ENCODE data around the gene SLIT1. TPM values are rescaled to one million over a fixed set of nuclear protein-coding genes. Genes with fewer than 3 reads are reported as not detected.

SLIT1 gene
- total and polyA plus RNA-seq, 2 of the 8 experiments (the other 6 are each of a cell fraction or from before 2014, with no cell fraction given), result 0.70 to 0.88 TPM

GRCh38 chr10:97149079-97149531 is 36.7 kb downstream of the SLIT1 start:
- WGBS, 2 experiments (ENCODE audit: extremely low coverage in 1 of 2, insufficient coverage in 1 of 2, insufficient read length in 1 of 2, insufficient replicate concordance in 2 of 2, low coverage in 1 of 2, low lambda C conversion rate in 2 of 2, missing lambda C conversion rate in 1 of 2), result 91% methylated on average over 14 of the region's 16 CpGs; no CpG with 5 or more reads in 1 of the 2 experiments
- FAIRE-seq (no peak), DNase-seq (ENCODE audit: low read depth in 1 of 2, low spot score in 2 of 2) (no peak)
- no peak overlapping the region for H4K8ac ChIP-seq (ENCODE audit: extremely low read depth, insufficient read depth, low read length)
- H3K36me3 ChIP-seq (ENCODE audit: control insufficient read depth in 2 of 4, insufficient read depth in 4 of 4, low read length in 3 of 4), result no peaks in the 10 kb centered on the region
- H2BK5ac ChIP-seq (ENCODE audit: low read depth, low read length), result no peak overlapping the region
- no peak overlapping the region for H3K4me3 ChIP-seq (ENCODE audit: extremely low read depth in 1 of 4, insufficient read depth in 2 of 4, low read depth in 3 of 4, low read length in 4 of 4)
- H2BK20ac ChIP-seq (ENCODE audit: low read length), result no peak overlapping the region
- no peak overlapping the region for H3K14ac ChIP-seq (ENCODE audit: insufficient read length)
- no peak overlapping the region for H3K18ac ChIP-seq (ENCODE audit: extremely low read depth, low read length)
- no peaks in the 10 kb centered on the region for H3K27me3 ChIP-seq (replicated peaks in 1 of 4; ENCODE audit: control insufficient read depth in 3 of 4, extremely low read depth in 1 of 4, insufficient read depth in 3 of 4, low read length in 3 of 4)
- no peak overlapping the region for H4K91ac ChIP-seq (replicated peaks; ENCODE audit: insufficient read length, low read length)
- peaks cover 0 to 3% (median 0%) of the 10 kb centered on the region in 4 experiments; a peak in 1 of 7 replicates for H3K4me1 ChIP-seq (replicated peaks in 1 of 4; ENCODE audit: control insufficient read depth in 3 of 4, insufficient read depth in 4 of 4, low read length in 3 of 4)
- H3K4me2 ChIP-seq (ENCODE audit: insufficient read depth in 1 of 2, low read depth in 2 of 2, low read length in 2 of 2), result no peak overlapping the region
- H2BK12ac ChIP-seq (ENCODE audit: low read depth, low read length), result 0 out of 2 replicates have a peak overlapping the region, but pooled peaks have one; percentile 27
- H3K23ac ChIP-seq (ENCODE audit: insufficient read length), result no peak overlapping the region
- no peak overlapping the region for H2BK15ac ChIP-seq (ENCODE audit: low read length)
- no peaks in the 10 kb centered on the region for H3K79me2 ChIP-seq (ENCODE audit: control insufficient read depth in 1 of 2, insufficient read depth in 2 of 2, low read length in 2 of 2)
- CTCF ChIA-PET (ENCODE audit: partially characterized antibody), result interaction anchor here (0.6 to 5.6 kb wide), 13 partner anchors 11 to 318 kb away, joined by 3 to 52 read pairs (median 5); no protein-coding TSS in a partner anchor
- H3K56ac ChIP-seq (replicated peaks; ENCODE audit: insufficient read length, low read depth, low read length), result no peak overlapping the region
- H3K79me1 ChIP-seq (ENCODE audit: low read depth, low read length), result no peaks in the 10 kb centered on the region; the same call in 1 of the 2 replicates
- H3K27ac ChIP-seq (ENCODE audit: low read depth, low read length), result no peak overlapping the region
- H3K9ac ChIP-seq (replicated peaks in 1 of 4; ENCODE audit: extremely low read depth in 1 of 4, low read depth in 3 of 4, low read length in 3 of 4), result no peak overlapping the region
- no peaks in the 10 kb centered on the region for H3K9me3 ChIP-seq (ENCODE audit: insufficient read depth in 2 of 2, low read depth in 1 of 2, low read length in 1 of 2)
- no peaks in the 10 kb centered on the region for H4K20me1 ChIP-seq (replicated peaks in 1 of 2; ENCODE audit: control insufficient read depth in 1 of 2, insufficient read depth in 2 of 2, low read length in 2 of 2)
- H3K23me2 ChIP-seq (ENCODE audit: low read depth, low read length), result no peaks in the 10 kb centered on the region; the same call in 1 of the 2 replicates
- H2BK120ac ChIP-seq (replicated peaks; ENCODE audit: low read depth, low read length), result no peak overlapping the region
- no peak overlapping the region for H2AK5ac ChIP-seq (ENCODE audit: low read depth, low read length)
- no peak overlapping the region for H2AFZ ChIP-seq (ENCODE audit: low read length)
- no peak overlapping the region for H4K5ac ChIP-seq (ENCODE audit: insufficient read length, low read depth, low read length)
- POLR2A ChIA-PET (ENCODE audit: partially characterized antibody), result interaction anchor here (1.0 to 1.4 kb wide), 2 partner anchors 9 to 30 kb away, joined by 3 to 4 read pairs; no protein-coding TSS in a partner anchor
- H3K4ac ChIP-seq (replicated peaks; ENCODE audit: insufficient read length, low read depth, low read length), result no peak overlapping the region
- TF ChIP-seq NANOG (IDR thresholded peaks at IDR 0.05; ENCODE audit: insufficient read depth, low read depth, low read length, poor library complexity, severe bottlenecking) (no peak), TAF7 (optimal IDR thresholded peaks at IDR 0.05; ENCODE audit: borderline replicate concordance, low read depth, low read length) (no peak), TCF12 (IDR thresholded peaks at IDR 0.05; ENCODE audit: low read depth, low read length) (no peak), CTCF (IDR thresholded peaks at IDR 0.05; ENCODE audit: control extremely low read depth in 1 of 3, insufficient read depth in 1 of 3, low read depth in 1 of 3, low read length in 3 of 3) (no peak), SAP30 (IDR thresholded peaks at IDR 0.05; ENCODE audit: insufficient read depth, insufficient replicate concordance, low read length) (no peak), TAF1 (IDR thresholded peaks at IDR 0.05; ENCODE audit: low read depth, low read length) (no peak), BACH1 (IDR thresholded peaks at IDR 0.05; ENCODE audit: low read length) (no peak), PHF8 (conservative IDR thresholded peaks at IDR 0.05; ENCODE audit: low read depth, low read length) (no peak), SIRT6 (IDR thresholded peaks at IDR 0.05; ENCODE audit: low read length) (no peak), NRF1 (IDR thresholded peaks at IDR 0.05; ENCODE audit: low read depth, low read length) (no peak), JUND (IDR thresholded peaks at IDR 0.05; ENCODE audit: low read length) (no peak)

Measured in H1 (cell line).